Stomach (tissue), 9 donors: ENCODE results near the gene LLGL1. TPM values are rescaled to one million over a fixed set of nuclear protein-coding genes. Genes with fewer than 3 reads are reported as not detected.

ENCODE experiments used
- DNase-seq, 2 donors: peaks; one replicate each; pipeline versions ENCODE4 v3.0.0 to v3.0.0-alpha.2; 2013 to 2019
- H3K27ac ChIP-seq, 5 donors: fragments of 200-600 bp in 4 of 5; sonication (generic) in 4 of 5; one replicate each; pipeline ENCODE4 v1.5.1; 2013 to 2019; ENCODE audit warnings: mild to moderate bottlenecking in 1 of 5, moderate library complexity in 1 of 5
- H3K27me3 ChIP-seq, 3 donors: fragments of 200-600 bp; sonication (generic); one replicate each; pipeline ENCODE4 v1.5.1; 2017 to 2019; ENCODE audit warnings: mixed run types in 1 of 3
- H3K36me3 ChIP-seq, 4 donors: fragments of 200-600 bp; sonication (generic); 1 replicate in 3 of 4; 2 replicates in 1 of 4; pipeline ENCODE4 v1.5.1; 2016 to 2019
- H3K4me1 ChIP-seq, 4 donors: fragments of 200-600 bp; sonication (generic); one replicate each; pipeline ENCODE4 v1.5.1; 2016 to 2019
- H3K4me3 ChIP-seq, 4 donors: fragments of 200-600 bp; sonication (generic) in 3 of 4; one replicate each; pipeline ENCODE4 v1.5.1; 2016 to 2019; ENCODE audit warnings: mild to moderate bottlenecking in 1 of 4
- H3K9me3 ChIP-seq, 4 donors: fragments of 200-600 bp; sonication (generic); one replicate each; pipeline ENCODE4 v1.5.1; 2016 to 2019
- EP300 ChIP-seq: sonication (generic); formaldehyde crosslinking; IDR thresholded peaks from one replicate; pipeline ENCODE4 v1.6.1; 2017; ENCODE audit warnings: antibody characterized with exemption
- POLR2A ChIP-seq, 4 donors: fragments of 450-650 bp; IDR thresholded peaks; one replicate each; pipeline ENCODE4 v1.6.1; 2016; ENCODE audit warnings: antibody characterized with exemption in 4 of 4, control low read depth in 2 of 4, mild to moderate bottlenecking in 1 of 4, moderate library complexity in 1 of 4
- POLR2AphosphoS5 ChIP-seq, 3 donors: sonication (generic); formaldehyde crosslinking; IDR thresholded peaks; one replicate each; pipeline ENCODE4 v1.6.1; 2016; ENCODE audit warnings: antibody characterized with exemption in 3 of 3
- WGBS, 5 donors: extraction: QIAGEN DNeasy Blood & Tissue Kit in 3 of 5; methylation state at CpG; one replicate each; pipeline versions ENCODE4 v1.1.5 to v1.1.7; 2013 to 2018; 5-methylcytosine and 5-hydroxymethylcytosine counted together
- intact Hi-C: fragments of 100-400 bp; cut with DNase I; formaldehyde crosslinking; loops from one replicate; pipeline ENCODE4 v1.15.1; 2023; ENCODE audit warnings: low total_unique reads
- polyA plus RNA-seq, 3 donors: library from polyadenylated mRNA; stranded (reverse); fragments of 200-250 nt; gene quantifications; one replicate each; pipeline ENCODE4 v1.2.3, GENCODE V29; 2013
- total RNA-seq, 5 donors: library from RNA; depleted of rRNA; stranded (reverse); fragments of >200 nt; gene quantifications; one replicate each; pipeline versions ENCODE4 v1.1.0 to v1.2.3, GENCODE V29; 2014 to 2016
- TF ChIP-seq, protein P1 (sequence below), 7 experiments: fragments of 450-650 bp in 4 of 7; fragments of 200-600 bp in 3 of 7; sonication (generic) in 3 of 7; IDR thresholded peaks; one replicate each; pipeline ENCODE4 v1.5.1; 2016 to 2019; ENCODE audit warnings: antibody characterized with exemption in 7 of 7, control low read depth in 2 of 7, mild to moderate bottlenecking in 1 of 7
- donor health status: healthy with polysubstance abuse.
- donor health status: Bipolar disorder and iron deficiency.
- donor health status: healthy.

Gene LLGL1
- total and polyA plus RNA-seq, 8 donors: 5.2 to 19.7 (median 9.6) TPM

DNA sequence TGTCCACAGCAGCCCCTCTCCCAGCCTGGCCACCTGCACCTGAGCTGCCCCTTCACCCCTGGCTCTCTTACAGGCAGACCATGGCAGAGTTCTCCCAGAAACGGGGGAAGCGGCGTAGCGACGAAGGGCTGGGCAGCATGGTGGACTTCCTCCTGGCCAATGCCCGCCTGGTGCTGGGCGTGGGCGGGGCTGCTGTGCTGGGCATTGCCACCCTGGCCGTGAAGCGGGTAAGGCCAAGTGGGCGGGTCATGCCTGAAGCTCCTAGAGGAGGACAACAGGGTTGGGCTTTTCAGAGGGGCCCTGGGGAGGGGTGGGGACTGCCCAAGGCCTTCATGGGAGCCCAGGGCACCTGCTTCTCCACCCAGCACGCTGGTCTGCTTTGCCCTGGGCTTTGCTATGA, 37.2 kb downstream of the LLGL1 start:
- no peaks in the 10 kb centered on the region for H3K27me3 ChIP-seq
- H3K27ac ChIP-seq: peak overlapping the region in 1 of 5 donors; percentile 29

DNA sequence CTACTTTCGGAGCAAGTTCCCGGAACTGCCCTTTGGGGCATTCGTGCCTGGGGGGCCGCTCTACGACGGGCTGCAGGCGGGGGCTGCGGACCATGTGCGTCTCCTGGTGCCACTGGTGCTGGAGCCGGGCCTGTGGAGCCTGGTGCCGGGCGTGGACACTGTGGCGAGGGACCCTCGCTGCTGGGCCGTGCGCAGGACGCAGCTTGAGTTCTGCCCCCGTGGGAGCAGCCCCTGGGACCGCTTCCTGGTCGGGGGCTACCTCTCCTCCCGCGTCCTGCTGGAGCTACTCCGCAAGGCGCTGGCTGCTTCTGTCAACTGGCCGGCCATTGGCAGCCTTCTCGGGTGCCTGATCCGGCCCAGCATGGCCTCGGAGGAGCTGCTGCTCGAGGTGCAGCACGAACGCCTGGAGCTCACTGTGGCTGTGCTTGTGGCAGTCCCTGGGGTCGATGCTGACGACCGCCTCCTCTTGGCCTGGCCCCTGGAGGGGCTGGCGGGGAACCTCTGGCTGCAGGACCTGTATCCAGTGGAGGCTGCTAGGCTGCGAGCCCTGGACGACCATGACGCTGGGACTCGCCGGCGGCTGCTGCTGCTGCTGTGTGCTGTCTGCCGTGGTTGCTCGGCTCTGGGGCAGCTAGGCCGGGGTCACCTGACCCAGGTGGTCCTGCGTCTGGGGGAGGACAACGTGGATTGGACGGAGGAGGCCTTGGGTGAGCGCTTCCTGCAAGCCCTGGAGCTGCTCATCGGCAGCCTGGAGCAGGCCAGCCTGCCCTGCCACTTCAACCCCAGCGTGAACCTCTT, 38.6 kb downstream of the LLGL1 start:
- WGBS, 5 donors: 93 to 95% (median 94%) methylated on average over 26 to 50 of the region's 50 CpGs
- Histone ChIP-seq H3K4me3 (no peak overlapping the region), H3K27me3 (no peaks in the 10 kb centered on the region), H3K36me3 (peaks cover 21 to 35% (median 31%) of the 10 kb centered on the region in 4 donors), H3K9me3 (no peaks in the 10 kb centered on the region), H3K27ac (no peak overlapping the region), H3K4me1 (peaks cover 26 to 42% (median 39%) of the 10 kb centered on the region in 4 donors)
- no peak for DNase-seq
- intact Hi-C loops: loop anchor here (10.0 kb wide), 1 partner anchor 51 kb away; the partner anchor contains the start of genes SMCR8 and TOP3A
- TF ChIP-seq, protein P1, sequence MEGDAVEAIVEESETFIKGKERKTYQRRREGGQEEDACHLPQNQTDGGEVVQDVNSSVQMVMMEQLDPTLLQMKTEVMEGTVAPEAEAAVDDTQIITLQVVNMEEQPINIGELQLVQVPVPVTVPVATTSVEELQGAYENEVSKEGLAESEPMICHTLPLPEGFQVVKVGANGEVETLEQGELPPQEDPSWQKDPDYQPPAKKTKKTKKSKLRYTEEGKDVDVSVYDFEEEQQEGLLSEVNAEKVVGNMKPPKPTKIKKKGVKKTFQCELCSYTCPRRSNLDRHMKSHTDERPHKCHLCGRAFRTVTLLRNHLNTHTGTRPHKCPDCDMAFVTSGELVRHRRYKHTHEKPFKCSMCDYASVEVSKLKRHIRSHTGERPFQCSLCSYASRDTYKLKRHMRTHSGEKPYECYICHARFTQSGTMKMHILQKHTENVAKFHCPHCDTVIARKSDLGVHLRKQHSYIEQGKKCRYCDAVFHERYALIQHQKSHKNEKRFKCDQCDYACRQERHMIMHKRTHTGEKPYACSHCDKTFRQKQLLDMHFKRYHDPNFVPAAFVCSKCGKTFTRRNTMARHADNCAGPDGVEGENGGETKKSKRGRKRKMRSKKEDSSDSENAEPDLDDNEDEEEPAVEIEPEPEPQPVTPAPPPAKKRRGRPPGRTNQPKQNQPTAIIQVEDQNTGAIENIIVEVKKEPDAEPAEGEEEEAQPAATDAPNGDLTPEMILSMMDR (IDR thresholded peaks at IDR 0.05): no peak
- TF ChIP-seq POLR2A (IDR thresholded peaks at IDR 0.05) (no peak), POLR2AphosphoS5 (IDR thresholded peaks at IDR 0.05) (no peak), EP300 (no peak)

More for the DNA sequence above, 37.2 kb downstream of the LLGL1 start:
- H3K4me3 ChIP-seq: no peak overlapping the region
- 38 to 81% (median 52%) methylated on average over 11 to 12 of the region's 12 CpGs for WGBS, 5 donors
- H3K36me3 ChIP-seq: peaks cover 21 to 35% (median 31%) of the 10 kb centered on the region in 4 donors
- TF ChIP-seq POLR2AphosphoS5 (IDR thresholded peaks at IDR 0.05): no peak
- no peaks in the 10 kb centered on the region for H3K9me3 ChIP-seq
- intact Hi-C loops: loop anchor here (10.0 kb wide), 1 partner anchor 52 kb away; the partner anchor contains the start of genes SMCR8 and TOP3A
- H3K4me1 ChIP-seq: peaks cover 27 to 46% (median 41%) of the 10 kb centered on the region in 4 donors
- peak in 1 of 2 donors; percentile 68 for DNase-seq

DNA sequence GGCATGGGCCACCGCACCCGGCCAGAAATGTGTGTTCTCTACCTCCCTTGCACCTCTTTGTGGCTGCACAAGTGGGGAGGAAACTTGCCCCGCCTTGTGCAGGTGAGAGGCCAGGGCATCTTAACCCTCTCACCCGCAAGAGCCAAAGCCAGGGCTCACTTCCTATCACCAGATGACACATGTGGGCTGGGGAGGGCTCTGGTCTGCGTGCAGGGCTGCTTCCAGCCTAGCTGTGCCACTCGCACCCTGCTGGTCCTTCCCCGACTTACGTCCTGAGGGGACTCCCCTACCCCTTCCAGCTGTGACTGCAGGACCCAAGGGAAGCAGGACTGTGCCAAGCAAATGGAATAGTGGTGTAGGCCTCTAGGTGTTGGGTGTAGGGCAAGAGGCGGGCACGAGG, 41.9 kb downstream of the LLGL1 start:
- intact Hi-C loops: loop anchor here (10.0 kb wide), 1 partner anchor 47 kb away; the partner anchor contains the start of genes SMCR8 and TOP3A
- Histone ChIP-seq H3K27me3 (no peaks in the 10 kb centered on the region), H3K27ac (no peak overlapping the region), H3K4me1 (peaks cover 6 to 16% (median 11%) of the 10 kb centered on the region in 4 donors), H3K9me3 (no peaks in the 10 kb centered on the region), H3K4me3 (no peak overlapping the region), H3K36me3 (peaks cover 21 to 45% (median 39%) of the 10 kb centered on the region in 4 donors)
- TF ChIP-seq, protein P1 (IDR thresholded peaks at IDR 0.05): no peak
- TF ChIP-seq POLR2A (IDR thresholded peaks at IDR 0.05): no peak
- DNase-seq: no peak
- 61 to 78% (median 73%) methylated on average over 10 of the region's 10 CpGs for WGBS, 5 donors

DNA sequence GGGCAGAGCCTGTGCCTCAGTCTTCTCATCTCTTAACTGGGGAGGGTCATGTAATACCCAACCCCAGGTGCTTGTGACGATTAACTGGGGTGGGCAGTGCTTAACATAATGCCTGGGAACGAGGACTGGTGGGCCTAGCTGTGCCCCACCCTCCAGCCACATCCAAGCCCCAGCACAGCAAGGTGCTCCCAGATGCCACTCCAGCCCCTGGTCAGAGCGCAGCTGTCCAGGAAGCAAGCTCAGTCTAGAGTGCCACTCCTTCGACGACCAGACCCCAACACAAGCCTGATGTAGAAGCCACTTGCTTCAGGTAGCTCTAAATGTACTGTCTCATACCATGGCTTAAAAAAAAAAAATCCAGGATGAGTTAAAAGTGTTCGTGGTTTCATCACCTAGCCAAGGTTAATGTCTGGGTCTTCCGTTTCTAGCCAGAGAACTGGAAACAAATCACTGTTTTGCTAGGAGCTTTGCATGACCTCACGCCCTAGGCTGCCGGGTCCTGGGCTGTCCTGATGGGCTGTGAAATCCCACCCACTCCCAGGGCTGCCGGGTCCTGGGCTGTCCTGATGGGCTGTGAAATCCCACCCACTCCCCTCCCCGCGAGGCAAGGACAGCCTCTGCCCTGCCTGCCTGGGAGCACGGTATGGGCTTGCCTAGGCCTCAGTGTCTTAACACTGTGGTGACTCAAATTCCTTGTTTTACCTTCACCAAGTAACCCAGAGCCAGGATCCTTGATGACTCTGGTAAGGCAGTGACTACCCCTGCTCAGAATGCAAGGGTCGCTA, 42.7 kb downstream of the LLGL1 start:
- intact Hi-C loops: loop anchor here (10.0 kb wide), 1 partner anchor 47 kb away; the partner anchor contains the start of genes SMCR8 and TOP3A
- H3K27ac ChIP-seq: no peak overlapping the region
- TF ChIP-seq POLR2A (IDR thresholded peaks at IDR 0.05) (no peak), POLR2AphosphoS5 (IDR thresholded peaks at IDR 0.05) (no peak), EP300 (no peak)
- TF ChIP-seq, protein P1 (IDR thresholded peaks at IDR 0.05): no peak
- peaks cover 21 to 50% (median 42%) of the 10 kb centered on the region in 4 donors for H3K36me3 ChIP-seq
- WGBS, 5 donors: 52 to 56% (median 53%) methylated on average over 13 to 14 of the region's 14 CpGs
- H3K4me1 ChIP-seq: peaks cover 0 to 8% (median 4%) of the 10 kb centered on the region in 4 donors
- no peak for DNase-seq
- no peak overlapping the region for H3K4me3 ChIP-seq
- H3K9me3 ChIP-seq: no peaks in the 10 kb centered on the region
- H3K27me3 ChIP-seq: no peaks in the 10 kb centered on the region
